Epithelial cell of esophagus (primary cell): ENCODE results near the gene USHBP1.
A peak's percentile ranks its signal among the peaks of the same experiment; 100 is the strongest.

Source experiments
- DNase-seq: peaks from one replicate; pipeline ENCODE4 v3.0.0; 2010; ENCODE audit warnings: low read depth
- H3K4me3 ChIP-seq: 2 replicates; pipeline ENCODE4 v1.5.1; 2011; ENCODE audit warnings: mild to moderate bottlenecking, low read length, control low read depth
- TF ChIP-seq, protein P1 (sequence below): IDR thresholded peaks from 2 replicates; pipeline ENCODE4 v1.5.1; 2011; ENCODE audit warnings: low read depth, mild to moderate bottlenecking, low read length, control low read depth, inconsistent platforms; ENCODE audit not compliant: insufficient read depth; ENCODE audit errors: missing control alignments

The USHBP1 gene

DNA sequence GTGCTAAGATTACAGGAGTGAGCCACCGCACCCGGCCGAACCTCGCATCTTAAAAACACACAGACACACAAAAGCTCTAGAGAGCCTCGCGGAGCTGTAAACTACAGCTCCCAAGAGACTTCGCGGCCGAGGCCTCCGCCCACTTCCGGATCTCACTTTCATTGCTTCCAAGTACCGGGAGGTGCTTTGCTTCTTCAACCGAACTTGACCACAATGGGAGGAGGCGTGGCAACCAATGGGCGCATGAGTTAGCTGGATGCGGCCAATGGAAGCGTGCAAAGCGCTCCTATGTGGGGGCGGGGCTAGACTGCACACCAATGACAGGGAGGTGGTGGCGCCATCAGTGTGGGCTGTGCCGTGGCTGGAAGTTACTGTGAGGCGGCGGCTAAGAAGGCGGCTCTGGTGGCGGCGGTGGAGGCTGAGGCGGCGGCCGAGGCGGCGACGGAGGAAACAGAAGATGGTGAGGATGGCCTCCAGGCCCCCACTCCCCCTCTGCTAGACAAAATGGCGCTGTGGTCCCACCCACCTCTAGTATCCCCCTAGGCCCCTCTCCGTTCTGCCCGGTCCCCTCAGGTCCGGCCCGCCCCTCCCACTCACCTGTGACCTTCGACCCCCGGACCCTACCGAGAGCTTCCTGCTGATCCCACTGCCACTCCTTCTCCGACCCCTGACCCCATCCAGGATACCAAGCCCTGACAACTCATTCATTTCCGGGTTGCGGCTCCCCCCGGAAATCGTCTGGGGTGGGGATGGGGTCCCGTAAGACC, 44.8 kb upstream of the USHBP1 start, which contains the start of gene DDA1:
Gene DDA1, plus strand, starts transcription at position 366 of the 767 bp plus-strand sequence. Its CDS starts 92 bp downstream, at position 458.
- TF ChIP-seq, protein P1, sequence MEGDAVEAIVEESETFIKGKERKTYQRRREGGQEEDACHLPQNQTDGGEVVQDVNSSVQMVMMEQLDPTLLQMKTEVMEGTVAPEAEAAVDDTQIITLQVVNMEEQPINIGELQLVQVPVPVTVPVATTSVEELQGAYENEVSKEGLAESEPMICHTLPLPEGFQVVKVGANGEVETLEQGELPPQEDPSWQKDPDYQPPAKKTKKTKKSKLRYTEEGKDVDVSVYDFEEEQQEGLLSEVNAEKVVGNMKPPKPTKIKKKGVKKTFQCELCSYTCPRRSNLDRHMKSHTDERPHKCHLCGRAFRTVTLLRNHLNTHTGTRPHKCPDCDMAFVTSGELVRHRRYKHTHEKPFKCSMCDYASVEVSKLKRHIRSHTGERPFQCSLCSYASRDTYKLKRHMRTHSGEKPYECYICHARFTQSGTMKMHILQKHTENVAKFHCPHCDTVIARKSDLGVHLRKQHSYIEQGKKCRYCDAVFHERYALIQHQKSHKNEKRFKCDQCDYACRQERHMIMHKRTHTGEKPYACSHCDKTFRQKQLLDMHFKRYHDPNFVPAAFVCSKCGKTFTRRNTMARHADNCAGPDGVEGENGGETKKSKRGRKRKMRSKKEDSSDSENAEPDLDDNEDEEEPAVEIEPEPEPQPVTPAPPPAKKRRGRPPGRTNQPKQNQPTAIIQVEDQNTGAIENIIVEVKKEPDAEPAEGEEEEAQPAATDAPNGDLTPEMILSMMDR = no peak
- peak; percentile 100 for DNase-seq
- H3K4me3 ChIP-seq = peak within 1 kb of the TSS; percentile 82

DNA sequence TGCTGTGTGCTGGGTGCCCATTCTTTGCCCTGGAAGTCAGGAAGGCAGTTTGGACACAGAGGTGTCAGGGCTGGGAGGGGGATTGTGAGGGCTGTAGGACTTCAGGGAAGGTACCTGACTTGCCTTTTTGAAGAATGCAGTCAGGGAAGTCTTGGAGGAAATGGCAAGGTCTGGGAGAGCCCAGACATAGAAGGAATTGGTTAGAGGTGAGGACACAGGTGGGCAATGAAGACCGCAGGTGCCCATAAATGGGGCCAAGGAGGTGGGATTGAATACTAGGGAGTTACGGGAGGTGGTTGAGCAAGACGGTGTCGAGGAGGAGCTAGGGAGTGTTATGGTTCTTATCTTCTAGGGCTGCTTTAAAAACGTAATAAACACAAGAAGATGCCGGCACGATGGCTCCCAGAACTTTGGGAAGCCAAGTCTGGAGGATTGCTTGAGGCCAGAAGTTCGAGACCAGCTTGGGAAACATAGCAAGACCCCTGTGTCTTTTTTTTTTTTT, 43.4 kb upstream of the USHBP1 start:
- TF ChIP-seq, protein P1 = no peak
- no peak for DNase-seq
- H3K4me3 ChIP-seq = no peak overlapping the region

DNA sequence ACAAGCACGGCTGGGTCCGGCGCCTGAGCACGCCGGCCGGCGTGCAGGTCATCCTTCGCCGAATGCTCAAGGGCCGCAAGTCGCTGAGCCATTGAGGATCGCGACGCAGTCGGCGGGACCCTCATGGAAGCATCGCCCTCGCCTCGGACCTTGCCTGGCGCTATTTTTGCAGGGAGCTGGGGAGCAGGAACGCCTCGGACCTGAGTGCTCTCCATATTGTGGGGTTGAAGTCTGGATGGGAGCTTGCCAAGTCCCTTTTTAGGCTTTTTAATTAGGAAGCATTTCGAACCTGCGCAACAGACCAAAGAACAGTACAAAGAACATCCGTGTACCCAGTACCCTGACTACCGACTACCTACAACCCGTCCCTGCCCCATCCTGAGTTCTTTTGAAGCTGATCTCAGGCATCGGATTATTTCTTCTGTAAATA, 41.8 kb upstream of the USHBP1 start:
- DNase-seq = no peak
- TF ChIP-seq, protein P1 = no peak

DNA sequence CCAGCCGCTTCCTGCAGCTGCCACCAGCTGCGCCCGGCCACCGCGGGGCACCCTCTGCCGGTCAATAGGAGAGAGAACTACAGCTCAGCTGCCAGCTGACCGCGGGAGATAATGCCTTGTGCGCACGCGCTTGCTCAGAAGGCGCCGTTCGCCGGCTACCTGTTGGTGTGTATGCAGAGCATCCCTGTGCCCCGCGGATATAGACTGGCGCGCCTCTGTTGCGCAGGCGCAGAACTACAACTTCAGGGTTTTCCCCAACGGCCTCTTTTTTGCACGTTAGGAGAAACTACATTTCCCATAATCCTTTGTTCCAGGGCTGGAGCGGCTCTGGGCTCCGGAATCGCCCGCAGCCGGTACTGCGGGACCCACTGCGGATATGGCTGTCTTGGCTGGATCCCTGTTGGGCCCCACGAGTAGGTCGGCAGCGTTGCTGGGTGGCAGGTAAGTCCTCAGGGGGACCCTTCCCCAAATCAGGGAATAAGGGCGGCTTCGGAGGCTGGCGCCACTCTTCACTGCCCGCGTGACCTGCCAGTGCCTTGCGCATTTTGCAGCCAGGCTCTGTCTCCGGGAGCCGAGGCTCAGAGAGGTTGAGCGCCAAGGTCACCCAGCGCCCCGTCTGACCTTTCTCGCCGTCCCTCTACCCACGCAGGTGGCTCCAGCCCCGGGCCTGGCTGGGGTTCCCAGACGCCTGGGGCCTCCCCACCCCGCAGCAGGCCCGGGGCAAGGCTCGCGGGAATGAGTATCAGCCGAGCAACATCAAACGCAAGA, 41.2 kb upstream of the USHBP1 start, which contains the start of gene MRPL34:
Gene MRPL34, plus strand, starts transcription at position 356 of the 768 bp plus-strand sequence. Its CDS starts 21 bp downstream, at position 377.
- TF ChIP-seq, protein P1 = peak; percentile 86
- DNase-seq = peak; percentile 100
- peak within 1 kb of the TSS; percentile 86 for H3K4me3 ChIP-seq

More for the DNA sequence above, 41.8 kb upstream of the USHBP1 start:
- peak overlapping the region; percentile 86 for H3K4me3 ChIP-seq

DNA sequence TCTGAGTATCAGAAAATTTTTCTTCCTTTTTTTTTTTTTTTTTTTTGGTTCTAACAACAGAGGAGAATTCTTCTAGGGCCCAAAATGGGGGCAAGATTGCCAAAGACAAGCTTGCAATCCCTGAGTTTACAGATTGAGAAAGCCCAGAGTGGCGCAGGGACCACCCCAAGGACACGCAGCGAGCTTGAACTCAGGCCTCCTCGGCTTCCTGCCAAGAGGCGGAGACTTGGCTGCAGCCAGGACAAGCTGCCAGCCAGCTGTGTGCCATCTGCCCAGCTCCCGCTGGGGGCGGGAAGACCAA, 40.6 kb upstream of the USHBP1 start:
- H3K4me3 ChIP-seq = no peak overlapping the region
- TF ChIP-seq, protein P1 = no peak
- no peak for DNase-seq

DNA sequence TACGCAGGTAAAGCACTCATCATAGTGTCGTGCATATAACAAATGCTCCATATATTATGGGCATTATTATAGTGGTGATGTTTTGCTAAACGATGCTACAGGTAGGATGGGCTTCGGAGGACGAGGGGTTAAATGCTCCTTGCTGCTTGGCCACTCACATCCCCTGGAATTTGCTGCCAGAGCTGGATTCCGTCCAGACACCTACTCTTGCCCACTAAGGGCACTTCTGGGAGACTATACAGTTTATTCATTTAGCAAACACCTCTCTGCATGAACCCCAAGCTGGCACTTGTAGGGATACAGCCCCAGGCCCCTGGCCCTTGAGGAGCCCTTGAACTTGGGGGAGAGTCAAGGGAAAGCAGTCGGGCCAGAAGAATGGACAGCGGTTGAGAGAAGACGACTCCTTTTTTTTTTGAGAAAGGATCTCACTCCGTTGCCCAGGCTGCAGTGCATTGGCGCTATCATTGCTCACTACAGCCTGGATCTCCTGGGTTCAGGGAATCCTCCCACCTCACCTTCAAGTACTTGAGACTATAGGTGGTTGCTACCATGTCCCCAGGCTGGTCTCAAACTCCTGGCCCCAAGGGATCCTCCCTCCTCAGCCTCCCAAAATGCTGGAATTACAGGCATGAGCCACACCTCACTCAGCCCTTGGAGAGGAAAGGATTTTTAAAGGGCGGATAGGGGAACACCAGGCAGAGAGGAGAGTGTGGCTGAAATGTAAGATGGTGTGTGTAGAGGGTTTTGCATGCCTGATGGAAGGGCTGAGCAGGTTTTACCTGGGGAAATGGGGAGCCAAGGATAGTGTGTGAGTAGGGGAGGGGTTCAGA, 40.1 kb upstream of the USHBP1 start:
- DNase-seq = peak; percentile 74
- no peak overlapping the region for H3K4me3 ChIP-seq
- TF ChIP-seq, protein P1 = no peak
